Daoy (cell line): ENCODE measurements around the gene CTBP2. TPM values are rescaled to one million over a fixed set of nuclear protein-coding genes. Genes with fewer than 3 reads are reported as not detected.

Experiments used
- DNase-seq: peaks from one replicate; pipeline ENCODE4 v3.0.0-alpha.2; 2015; ENCODE audit warnings: low read depth
- total RNA-seq: library from RNA; depleted of rRNA; stranded (reverse); fragments of >200 nt; shearing (Covaris generic); gene quantifications from 2 replicates; pipeline ENCODE4 v1.2.3, GENCODE V29; 2014; rRNA removed

The CTBP2 gene
- total RNA-seq, 1 experiment from 2014 or later, result 48.0 TPM

DNA sequence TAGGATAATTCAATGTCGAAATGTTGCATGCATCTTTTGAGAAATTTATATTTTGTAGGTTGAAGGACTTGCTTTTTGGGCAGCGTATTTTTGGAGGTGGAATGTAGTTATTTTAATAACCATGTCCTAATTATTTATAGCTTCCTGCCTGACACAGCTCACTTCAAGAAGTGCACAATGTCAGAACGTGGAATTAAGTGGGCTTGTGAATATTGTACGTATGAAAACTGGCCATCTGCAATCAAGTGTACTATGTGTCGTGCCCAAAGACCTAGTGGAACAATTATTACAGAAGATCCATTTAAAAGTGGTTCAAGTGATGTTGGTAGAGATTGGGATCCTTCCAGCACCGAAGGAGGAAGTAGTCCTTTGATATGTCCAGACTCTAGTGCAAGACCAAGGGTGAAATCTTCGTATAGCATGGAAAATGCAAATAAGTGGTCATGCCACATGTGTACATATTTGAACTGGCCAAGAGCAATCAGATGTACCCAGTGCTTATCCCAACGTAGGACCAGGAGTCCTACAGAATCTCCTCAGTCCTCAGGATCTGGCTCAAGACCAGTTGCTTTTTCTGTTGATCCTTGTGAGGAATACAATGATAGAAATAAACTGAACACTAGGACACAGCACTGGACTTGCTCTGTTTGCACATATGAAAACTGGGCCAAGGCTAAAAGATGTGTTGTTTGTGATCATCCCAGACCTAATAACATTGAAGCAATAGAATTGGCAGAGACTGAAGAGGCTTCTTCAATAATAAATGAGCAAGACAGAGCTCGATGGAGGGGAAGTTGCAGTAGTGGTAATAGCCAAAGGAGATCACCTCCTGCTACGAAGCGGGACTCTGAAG, 217.8 kb downstream of the CTBP2 start:
- no peak for DNase-seq

DNA sequence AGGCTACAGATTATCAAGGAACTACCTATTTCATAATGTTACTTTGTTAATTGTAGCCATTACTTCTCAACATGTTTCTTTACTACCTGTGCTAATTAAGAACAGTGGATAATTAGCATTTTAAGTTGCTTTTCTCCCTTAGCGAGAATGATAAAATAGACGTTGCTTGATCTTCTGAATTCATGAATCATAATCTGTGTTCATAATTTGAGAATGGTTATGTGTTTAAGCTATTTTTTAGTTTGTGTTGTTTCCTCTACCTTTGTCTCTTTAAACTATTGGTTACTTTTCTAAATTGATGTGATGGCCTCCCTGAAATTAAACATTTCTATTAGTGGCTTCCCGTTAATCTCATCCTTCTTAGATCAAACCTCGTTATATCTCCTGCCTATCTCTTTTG, 218.5 kb downstream of the CTBP2 start, which contains the start of gene ZRANB1:
Gene ZRANB1 (plus strand): TSS at position 301 of the 400 bp plus-strand sequence. CDS start 371 bp downstream, outside the sequence.
- no peak for DNase-seq

DNA sequence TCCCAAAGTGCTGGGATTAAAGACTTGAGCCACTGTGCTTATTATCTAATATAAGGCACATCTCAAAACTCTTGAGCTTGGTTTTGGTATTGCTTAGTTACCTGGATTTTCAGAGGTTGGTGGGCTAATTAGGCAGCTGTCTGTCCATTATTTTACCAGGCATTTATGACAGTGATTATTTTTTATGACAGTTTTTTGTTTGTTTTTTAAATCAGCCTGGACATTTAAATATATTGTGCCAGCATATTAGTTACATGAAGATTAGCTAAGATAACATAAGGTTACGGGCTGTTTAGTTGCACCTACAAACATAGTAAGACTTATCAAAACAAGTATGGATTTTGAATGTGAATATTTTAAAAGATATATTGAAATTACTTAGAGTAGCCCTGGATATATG, 221.1 kb downstream of the CTBP2 start:
- DNase-seq, result no peak

DNA sequence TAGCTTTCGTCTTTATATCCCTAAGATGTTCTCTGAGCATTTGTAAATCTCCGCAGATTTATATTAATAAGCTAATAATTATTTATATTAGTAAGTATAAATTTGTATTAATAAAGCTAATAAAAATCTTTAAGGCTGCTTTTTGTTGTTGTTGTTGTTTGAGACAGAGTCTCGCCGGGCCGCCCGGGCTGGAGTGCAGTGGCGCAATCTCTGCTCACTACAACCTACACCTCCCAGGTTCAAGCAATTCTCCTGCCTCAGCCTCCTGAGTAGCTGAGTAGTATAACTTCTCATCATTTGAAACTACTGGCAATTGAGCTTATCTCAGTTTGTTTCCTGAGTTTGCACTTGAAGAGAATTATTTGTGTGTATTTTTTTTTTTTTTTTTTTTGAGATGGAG, 223.6 kb downstream of the CTBP2 start:
- no peak for DNase-seq

DNA sequence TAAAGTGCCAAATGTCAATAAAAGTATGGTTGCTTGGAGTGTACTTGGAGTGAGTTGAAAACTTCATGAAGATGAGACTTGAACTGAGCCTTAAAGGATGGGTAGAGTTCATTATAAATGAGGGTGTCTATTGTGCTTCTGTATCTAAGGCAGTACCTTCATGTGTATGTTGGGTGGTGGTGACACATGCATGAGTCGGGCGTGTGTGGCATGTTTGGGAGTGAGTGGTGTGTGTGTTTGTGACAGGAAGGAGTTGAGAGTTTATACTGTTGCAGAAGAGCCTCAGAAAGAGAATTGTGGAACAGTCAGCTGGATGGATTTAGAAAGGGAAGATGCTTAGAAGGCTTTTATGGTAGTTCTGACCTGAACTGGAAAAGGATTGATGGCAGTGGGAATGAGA, 224.4 kb downstream of the CTBP2 start:
- peak; percentile 27 for DNase-seq

Other genes starting within 250 kb of the CTBP2 start
- gene ZRANB1, start 218.4 kb downstream of the CTBP2 start, total RNA-seq, result 13.7 and 23.7 TPM in 2 replicates